Activated CD8-positive, alpha-beta memory T cell treated with anti-CD3 and anti-CD28 coated beads, Interleukin-2, amount 50 U/mL, for 48 hours (primary cell): ENCODE data around the gene ELL3.
A peak's percentile ranks its signal among the peaks of the same experiment; 100 is the strongest.
"Not testable (repeated sequence)": the region's sequence is repeated elsewhere in the genome, so short reads cannot be mapped to it uniquely, and the experiment has no call there.

Experiments used
- DNase-seq: peaks from one replicate; pipeline ENCODE4 v3.0.0-alpha.2; 2020

The ELL3 gene

DNA sequence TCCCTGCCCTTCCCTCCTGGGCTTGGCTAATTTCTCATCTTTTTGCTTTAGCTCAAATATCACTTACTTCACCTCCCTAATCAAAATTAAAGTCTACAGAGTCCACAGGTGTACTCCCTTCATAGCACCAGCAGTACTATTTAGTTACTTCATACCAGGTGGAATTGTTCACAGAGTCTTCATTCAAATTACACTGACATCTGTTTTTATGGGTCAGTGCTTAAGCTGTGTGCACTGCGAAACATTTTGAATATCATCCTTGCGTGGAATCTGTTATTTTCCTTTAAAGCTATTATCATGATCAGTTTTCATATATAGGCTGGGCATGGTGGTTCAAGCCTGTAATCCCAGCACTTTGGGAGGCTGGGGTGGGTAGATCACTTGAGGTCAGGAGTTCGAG is 12.6 kb upstream of the ELL3 start:
- DNase-seq, result no peak

DNA sequence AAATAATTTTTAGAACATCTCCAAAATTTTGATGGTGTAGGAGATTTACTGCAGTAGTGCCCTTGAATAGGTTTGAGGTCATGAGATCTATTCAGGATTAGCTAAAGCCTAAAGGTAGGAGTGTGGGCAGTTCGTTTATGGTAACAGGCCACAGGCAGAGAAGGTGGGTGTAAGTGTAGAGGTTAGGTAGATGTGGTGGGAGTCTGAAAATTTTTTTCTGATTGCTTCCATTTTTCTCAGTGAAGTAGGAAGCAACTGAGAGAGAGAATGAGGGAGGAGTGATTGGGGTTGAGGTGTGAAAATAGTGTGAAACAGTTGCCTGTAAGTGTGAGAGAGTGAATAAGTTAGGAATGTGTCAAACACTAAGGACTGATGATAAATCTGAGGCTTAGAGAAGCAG is 2.2 kb upstream of the ELL3 start:
- no peak for DNase-seq

DNA sequence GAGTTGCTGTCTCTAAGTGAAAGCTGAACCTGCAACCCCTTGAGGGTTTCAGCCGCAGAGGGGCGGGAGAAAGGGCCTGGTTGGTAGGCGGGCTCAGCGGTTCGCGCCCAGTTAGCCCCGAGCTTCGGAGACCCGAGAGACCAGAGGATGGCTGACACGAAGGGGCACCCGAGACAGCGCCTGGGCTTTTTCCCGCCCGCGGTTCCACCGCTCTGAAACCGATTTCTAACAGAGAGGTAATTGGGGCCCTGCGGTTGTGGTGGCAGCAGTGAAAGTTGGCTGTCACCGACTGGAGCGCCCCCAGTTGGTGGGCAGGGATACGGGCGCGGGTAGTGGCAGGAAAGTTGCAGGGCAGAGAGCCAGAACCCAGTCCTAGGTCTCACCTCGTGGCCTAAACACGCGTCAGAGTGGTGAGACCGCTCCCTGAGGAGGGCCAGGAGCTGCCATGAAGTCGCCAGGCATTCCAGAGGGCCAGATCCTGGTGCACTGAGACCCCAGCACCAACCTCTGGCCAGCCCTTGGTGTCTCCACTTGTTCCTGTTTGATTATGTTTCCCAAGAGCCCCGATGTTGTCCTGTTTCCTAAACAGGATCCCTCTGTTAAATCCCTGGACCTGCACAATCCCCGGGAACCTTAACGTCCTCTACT is 625 bp upstream of the ELL3 start:
- DNase-seq, result peak; percentile 94

DNA sequence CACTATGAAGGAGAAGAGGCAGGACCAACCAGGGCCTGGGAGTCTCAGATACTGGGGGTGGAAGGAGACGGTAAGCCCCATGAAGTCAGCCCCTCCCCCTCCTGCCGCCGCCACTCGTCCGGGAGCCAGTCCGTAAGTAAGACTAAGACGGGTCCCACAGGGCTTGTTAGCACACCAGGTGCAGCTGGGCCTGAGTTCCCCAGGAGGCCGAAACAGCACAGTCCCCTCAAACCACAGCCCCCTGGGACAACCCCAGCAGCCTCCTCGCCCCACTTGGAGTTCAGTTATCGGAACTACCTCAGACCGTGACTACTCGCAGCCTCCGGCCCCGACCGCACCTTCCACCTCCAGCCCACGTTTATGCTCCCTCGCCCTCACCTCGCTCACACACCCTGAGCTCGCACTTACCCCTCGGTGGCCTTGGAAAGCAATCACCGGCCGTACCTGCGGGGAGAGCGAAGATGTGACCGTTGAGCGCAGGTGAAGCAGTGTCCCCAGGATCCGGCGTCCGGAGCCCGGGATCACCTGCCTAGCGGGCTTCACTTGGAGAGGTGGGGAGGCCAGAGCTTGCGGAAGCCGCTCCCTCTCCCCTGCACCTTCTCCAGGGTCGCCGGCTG is 557 bp downstream of the ELL3 start:
- peak; percentile 66 for DNase-seq

DNA sequence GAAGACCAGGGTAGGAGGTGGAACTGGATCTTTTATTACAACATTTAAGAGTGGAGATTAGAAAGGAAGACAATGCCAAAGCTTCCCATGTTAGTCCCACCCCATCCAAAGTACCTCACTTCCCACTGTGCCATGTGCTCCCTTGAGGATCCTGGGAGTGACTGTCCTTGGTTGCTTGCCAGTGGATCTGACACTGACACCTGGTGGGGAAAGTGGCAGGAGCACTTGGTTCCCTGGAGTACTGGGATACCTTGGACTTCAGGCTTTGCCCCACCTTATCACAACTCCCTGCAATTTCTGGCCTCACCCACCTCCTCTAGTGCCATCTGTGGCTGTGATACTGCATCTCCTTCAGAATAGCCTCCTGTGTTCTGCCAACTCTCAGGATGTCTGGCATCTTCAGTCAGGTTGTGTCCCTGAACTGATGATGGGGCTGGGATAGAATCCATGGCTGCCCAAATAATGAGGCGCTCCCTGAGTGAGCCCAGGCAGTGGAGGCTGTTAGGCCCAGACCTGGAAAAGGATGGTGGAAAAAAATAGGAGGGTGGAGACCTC is 1.3 kb downstream of the ELL3 start:
- no peak for DNase-seq

DNA sequence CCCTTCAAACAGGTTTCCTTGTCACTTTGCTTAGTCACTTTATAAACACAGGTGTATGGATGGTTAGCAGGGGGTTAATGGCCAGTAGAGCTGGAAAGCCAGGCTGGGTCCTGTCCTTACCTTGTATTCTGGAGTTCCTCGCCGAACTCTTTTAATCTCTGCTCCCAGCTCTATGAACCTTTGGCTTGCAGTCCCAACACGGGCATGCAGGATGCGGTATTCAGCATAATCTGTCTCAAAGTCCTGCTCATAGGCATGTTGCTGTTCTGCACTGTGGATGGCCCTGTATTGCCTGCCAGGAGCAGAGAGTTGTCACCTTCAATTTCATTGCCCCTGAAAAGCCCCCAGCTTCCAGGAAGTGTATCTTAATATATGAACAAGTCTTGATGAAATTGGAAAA is 2.7 kb downstream of the ELL3 start:
- DNase-seq, result no peak

DNA sequence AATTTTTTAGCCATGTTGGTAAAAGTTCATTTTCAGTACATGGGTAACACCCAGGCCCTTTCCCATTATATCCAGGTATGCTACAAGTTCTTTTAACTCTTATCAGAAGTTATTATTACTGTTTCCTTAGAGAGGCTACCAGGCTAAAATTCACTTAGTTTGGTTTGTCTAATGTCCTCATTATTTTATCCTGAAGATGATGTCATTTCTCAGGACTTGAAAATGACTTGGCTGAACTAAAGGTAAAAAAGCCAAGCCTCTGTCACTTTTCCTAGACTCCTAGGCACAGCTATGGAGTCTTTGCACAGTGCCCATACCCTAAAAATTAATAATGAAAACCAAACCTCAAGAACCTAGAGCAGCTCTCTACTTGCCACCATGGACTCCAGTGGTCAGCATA is 4.1 kb downstream of the ELL3 start:
- no peak for DNase-seq

DNA sequence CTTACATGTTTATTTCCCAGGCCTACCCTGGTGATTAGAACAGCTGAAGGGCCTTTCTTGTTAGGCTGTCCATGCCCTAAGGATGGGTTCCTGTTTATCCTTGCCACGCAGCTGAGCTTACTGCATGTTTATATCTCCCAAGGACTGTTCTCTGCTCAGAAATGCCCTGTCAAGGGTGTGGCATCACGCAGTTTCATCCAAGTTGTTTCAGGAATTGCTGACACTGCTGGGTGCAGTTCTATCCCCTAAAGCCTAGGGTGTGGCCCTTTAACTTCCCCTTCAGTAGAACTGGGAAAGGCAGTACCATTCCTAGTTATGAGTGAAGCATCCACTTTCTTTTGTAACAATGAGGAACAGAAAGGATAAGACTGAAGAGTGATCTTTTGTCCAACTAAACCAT is 5.0 kb downstream of the ELL3 start:
- no peak for DNase-seq

DNA sequence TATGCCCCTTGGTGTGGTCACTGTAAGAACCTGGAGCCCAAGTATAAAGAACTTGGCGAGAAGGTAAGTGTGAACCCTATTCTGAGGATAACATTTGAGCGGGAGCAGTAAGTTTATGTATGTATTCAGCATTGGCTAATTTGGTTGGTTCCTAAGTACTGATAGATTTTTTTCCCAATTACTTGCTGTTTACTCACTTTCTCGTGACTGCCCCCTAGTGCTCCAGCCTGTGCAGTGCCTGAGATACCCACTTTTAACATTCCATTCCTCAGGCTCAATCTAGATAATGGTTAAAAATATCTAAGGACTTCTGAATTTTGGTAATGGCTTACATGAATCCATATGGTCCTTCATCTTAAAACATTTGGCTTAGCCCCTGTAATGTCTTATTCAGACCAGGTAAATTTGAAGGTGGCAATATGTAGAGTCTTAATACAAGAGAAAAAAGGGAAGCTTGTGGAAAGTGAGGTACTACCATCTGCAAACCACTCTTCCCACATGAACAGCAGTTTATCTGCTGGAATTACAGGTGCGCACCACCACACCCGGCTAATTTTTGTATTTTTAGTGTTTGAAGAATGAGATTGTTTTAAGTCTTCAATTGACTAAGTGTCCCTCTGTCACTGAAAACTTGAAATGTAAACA is 7.1 kb downstream of the ELL3 start:
- peak; percentile 68 for DNase-seq

DNA sequence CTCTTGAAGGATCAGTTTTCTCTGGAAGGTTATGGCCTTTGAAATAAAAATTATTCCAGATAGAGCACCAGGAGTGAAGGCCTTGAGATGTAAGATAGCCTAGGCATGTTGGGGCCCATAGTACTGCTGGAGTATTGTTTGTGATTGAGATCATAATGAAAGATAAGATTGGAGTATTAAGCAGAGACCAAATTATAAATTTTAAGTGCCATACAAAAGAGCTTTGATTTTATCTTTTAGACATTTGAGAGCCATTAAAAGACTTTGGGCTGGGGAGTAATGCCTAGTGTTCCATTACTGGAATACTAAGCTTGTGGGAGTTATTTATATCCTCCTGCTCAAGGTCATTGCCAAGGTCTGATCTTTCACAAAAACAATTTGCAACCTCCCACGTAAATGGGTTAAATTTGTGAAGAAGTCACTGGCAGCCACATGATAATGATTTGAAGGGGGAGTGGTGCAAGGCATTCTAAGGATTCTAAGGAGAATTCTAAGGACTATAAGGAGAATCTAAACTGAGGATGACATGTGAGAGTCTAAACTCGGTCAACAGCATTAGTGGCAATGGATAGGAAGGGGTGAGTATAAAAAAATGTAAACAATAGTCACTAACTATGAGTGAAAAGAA is 12.8 kb downstream of the ELL3 start:
- DNase-seq, result no peak

DNA sequence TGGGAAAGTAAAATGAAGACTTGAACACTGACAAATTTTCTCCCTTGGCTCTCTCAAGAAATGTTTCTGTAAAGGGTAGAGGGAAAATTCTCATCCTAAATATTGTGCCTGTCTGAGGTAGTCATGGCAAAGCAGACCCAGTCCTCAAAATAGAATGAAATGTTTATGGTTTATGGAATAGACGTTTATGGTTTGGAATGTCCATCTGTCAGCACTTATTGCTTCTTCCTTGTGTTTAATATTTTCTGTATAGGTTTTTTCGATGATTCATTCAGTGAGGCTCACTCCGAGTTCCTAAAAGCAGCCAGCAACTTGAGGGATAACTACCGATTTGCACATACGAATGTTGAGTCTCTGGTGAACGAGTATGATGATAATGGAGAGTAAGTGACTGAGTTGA is 13.9 kb downstream of the ELL3 start:
- DNase-seq, result no peak

DNA sequence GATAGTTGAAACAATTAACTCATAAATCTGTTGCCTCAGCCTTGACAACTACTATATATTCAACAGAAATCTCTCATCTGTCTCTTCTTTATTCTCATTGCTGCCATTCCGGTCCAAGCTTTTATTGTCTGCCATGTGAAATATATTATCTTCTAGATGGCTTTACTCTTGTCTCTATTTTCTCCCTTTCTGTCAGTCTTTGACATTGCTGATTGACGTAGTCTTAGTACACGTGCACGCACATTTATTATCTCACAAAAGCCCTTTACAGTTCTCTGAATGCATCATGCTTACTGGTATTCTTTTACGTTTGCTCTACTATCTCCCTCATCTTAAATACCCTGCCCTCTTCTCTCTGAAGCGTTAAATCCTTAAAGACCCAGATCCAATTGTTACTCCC is 24.9 kb downstream of the ELL3 start:
- no peak for DNase-seq

DNA sequence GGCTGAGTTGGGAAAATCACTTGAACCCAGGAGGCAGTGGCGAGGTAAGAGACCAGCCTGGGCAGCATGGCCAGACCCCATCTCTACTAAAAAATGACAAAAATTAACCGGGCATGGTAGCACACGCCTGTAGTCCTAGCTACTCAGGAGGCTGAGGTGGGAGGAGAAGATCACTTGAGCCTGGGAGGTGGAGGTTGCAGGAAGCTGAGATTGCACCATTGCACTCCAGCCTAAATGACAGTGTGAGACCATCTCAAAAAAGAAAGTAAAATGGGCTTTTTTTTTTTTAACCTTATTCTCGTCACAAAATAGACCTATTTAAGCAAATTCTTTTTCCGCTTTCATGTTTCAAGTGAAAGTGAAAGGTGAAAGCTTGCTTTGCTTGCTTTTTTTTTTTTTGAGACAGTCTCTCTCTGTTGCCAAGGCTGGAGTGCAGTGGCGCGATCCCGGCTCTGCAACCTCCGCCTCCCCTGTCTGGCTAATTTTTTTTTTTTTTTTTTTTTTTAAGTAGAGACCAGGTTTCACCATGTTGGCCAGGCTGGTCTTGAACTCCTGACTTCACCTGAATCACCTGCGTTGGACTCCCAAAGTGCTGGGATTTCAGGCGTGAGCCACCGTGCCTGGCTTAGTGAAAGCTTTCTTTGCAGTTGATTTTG is 26.9 kb downstream of the ELL3 start:
- no peak for DNase-seq

DNA sequence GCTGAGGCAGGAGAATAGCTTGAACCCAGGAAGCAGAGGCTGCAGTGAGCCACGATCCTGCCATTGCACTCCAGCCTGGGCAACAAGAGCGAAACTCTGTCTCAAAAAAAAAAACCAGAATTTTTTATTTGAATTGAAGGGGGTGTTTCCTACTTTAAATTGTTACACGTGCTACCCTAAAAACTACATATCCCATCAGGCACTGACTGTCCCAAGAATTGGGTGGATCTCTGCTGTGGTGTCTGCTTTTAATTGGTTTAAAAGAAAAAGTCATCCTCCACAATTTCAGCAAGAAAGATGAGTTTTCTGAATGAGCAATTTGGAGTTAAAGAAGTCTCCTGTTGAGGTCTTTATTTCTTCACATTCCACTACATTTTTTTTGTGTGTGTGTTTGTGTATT is 28.4 kb downstream of the ELL3 start:
- DNase-seq, result no peak

DNA sequence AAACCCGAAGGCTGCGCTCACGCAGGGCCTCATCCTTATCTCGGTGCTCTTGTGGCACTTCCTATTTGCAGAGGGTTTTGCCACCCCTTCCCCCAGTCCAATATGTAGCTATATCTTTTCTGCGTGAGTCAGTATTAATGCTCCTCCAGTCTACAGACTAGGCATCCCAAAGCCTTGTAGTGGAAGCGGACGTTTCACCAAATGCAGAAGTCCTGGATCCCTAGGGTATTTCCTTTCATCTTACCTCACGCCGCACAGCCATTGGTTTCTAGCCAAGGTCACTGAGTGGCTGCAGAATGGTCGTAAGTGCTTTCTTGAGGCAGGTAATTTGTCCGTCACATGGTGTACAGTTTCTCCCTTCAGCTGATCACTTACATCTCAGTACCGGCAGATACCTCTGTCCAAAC is 29.9 kb downstream of the ELL3 start:
- DNase-seq, result not testable (repeated sequence)

DNA sequence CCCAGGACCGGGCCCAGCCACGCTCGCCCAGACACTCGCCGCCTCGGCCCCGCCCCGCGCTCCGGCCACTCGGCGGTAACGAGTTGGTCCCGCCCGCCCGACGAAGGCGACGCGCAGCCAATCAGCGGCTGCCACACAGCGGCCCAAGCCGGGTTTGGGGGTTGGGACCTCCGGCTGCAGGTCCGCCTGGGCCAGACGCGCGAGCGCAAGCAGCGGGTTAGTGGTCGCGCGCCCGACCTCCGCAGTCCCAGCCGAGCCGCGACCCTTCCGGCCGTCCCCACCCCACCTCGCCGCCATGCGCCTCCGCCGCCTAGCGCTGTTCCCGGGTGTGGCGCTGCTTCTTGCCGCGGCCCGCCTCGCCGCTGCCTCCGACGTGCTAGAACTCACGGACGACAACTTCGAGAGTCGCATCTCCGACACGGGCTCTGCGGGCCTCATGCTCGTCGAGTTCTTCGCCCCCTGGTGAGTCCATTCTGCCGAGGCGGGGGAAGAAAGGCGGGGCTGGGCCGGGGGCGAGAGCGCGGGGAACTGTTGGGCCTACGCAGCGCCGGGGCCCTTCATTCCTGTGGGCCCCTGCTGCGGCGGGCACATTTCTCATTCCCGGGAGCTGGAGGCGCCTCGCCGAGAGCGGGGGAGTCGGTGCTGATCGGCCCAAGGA is 30.4 kb downstream of the ELL3 start, which contains the start of gene PDIA3:
TSS of gene PDIA3 (plus strand) at position 194 of the 658 bp plus-strand sequence. CDS start at position 296, 102 bp downstream.
- peak; percentile 95 for DNase-seq

DNA sequence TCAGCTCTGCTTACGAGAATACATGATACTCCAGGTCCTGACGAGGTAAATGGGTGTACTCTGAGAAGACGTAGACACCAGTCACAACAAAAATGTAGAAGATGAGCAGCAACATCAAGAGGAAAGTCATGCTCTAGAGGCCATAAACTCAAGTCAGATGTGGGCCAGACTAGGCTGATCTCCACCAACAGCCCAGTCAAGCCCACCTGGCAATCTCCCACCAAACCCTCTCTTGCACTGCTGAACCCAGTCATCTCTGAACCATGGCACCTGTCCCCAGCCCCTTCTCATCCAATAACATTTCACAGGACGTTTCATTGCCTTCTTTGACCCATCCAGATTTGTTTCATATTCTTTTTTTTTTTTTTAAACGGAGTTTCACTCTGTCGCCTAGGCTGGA is 41.4 kb downstream of the ELL3 start:
- no peak for DNase-seq

DNA sequence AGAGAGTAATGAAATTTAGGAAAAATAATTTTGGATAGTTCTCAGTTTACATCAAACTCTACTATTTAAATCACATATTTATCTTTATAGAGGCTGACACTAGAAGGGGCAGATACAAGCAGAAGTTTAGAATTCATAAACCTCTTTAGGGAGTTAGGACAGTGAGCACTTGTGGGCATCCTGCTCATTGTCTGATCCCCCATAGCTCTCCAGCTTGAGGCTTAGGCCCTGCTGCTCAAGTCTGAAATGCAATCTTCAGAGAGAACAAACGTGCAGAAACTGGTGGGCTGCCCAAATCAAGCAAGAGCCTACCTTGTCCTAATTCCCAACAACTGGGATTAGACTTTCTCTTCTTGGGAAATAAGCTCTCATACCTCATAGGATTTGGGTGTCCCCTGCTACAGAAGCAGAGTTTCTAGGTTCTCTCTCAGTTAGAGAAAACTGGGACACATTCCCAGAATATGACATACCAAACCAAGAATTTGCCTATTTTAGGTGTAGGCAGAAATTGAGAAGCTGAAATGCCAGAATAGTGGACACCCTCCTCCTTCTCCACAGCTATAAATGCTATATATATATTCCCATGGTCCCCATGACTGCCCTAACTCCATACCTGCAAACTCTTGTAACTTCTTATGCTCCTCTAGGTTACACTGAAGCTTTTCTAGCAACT is 48.6 kb downstream of the ELL3 start:
- not testable (repeated sequence) for DNase-seq

DNA sequence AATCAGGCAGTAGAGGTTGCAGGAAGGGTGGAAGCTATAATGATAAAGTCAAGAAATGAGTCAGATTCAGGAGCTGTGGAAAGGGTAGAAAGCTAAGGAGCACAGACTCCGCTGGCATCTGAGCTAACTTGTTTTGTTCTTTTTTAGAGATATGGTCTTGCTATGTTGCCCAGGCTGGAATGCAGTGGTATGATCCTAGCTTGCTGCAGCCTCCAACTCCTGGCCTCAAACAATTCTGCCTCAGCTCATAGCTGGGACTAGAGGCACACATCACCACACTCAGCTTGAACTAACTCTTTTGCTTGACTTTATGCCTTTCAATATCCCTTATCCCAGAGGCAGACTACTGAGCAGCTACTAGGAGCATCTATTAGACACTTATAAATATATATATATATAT is 50.5 kb downstream of the ELL3 start:
- DNase-seq, result not testable (repeated sequence)

DNA sequence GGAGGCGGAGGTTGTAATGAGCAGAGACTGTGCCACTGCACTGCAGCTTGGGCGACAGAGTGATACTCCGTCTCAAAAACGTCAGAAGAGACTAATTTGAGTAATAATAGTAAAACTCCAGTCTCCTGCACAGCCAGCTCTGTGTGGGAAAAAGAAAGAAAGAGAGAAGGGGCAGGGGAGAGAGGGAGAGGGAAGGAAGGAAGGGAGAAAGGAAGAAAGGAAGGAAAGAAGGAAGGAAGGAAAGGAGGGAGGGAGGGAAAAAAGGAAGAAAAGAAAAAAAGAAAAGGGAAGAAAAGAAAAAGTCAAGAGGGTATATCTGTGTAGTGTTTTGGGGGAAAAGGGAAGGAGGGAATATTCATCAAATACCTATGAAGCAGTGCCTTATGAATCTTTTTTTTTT is 53.6 kb downstream of the ELL3 start:
- no peak for DNase-seq
